D341Med (cell line): ENCODE measurements around the gene TEC.
"Not testable (repeated sequence)": the region's sequence is repeated elsewhere in the genome, so short reads cannot be mapped to it uniquely, and the experiment has no call there.

ENCODE experiments used
- DNase-seq: peaks from one replicate; pipeline ENCODE4 v3.0.0; 2012; ENCODE audit warnings: low spot score

Gene TEC

DNA sequence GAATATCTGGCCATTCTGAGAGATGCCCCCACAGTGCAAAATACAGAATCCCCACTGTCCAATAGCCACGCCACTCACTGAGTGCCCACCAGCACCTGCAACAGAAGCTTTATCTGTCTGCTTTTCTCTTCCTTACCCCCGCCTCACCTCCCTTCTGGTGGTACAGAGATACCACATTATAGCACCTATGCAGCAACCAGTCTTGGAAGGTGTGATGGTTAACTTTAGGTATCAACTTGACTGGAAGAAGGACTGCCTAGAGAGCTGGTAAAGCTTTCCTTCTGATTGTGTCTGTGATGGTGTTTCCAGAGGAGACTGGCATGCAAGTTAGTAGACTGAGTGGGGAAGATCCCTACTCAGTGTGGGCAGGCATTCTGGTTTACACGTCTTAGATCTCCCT is 73.8 kb downstream of the TEC start:
- DNase-seq = no peak

GRCh38 chr4:48195374-48195773 is 74.3 kb downstream of the TEC start:
- DNase-seq = no peak

DNA sequence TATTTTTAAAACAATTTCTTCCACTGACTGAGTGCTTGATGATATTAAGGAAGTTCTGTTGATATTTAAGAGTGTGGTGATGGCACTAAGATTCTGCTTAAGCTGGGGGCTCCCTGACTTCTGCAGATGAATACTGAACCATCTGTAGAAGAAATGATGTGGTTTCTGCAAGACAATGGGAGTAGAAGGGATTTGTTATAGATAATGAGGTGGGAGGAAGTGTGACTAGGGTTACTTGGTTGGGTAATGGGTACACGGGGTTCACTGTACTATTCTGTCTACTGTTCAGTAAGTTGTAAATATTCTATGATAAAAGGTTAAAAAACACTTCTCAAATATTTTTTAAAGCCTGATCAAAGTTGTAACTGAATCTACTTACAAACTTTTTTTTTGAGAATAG is 74.7 kb downstream of the TEC start:
- DNase-seq = no peak

- DNase-seq = no peak
These were observed 75.6 kb downstream of the TEC start for GRCh38 chr4:48193921-48194468.

DNA sequence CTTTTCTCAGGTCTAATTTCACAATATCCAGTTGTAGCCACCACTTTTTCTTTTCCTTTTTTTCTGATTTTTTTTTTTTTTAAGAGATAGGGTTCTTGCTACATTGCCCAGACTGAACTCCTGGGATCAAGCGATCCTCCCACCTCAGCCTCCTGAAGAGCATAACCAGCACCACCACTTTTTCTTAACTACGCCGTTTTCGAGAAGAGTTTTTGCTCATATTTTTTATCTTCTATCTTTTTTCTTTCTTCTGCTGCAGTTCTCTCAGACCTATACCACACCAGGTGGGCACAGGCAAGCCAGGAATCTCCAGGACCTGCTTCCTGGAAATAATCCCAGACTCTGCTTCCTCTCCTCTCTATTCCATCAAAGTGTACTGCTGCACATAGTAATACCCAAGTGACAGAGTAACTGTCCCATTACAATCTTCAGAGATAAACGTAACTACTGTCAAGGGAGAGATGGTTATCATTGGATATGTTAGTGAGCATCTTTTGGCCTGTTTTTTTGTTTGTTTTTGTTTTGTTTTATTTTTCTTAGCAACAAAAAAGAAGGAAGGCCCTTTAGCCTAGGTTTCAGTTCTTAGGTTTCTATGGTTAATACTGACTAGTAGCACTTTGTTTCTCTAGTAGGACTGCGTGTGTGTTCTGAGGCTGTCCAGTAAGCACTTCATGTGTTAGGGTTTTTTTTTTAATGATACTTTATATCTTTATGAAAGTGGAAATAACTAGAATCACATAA is 76.4 kb downstream of the TEC start:
- DNase-seq = no peak

GRCh38 chr4:48191758-48192157 is 77.9 kb downstream of the TEC start:
- no peak for DNase-seq

GRCh38 chr4:48190839-48191238 is 78.8 kb downstream of the TEC start:
- no peak for DNase-seq

DNA sequence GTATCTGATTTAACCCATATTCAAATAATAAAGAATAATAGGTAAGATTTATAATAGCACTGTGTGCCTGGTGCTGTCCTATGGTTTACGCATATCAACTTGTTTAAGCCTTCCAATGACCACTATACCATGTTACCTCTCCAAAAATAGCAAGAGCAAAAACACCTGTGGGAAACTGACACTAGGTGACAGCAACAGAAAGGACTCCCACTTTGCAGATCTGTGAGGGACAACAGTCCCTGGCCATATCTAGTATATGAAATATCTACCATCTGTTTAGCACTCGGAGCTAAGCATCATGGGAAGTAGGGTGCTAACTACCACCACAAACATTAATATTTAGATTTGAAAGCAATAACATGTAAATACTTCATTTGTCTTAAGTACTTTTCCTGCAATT is 79.9 kb downstream of the TEC start:
- no peak for DNase-seq

- DNase-seq = no peak
These were observed 81.2 kb downstream of the TEC start for GRCh38 chr4:48188390-48188789.

- DNase-seq = no peak
These were observed 81.8 kb downstream of the TEC start for GRCh38 chr4:48187813-48188212.

- DNase-seq = not testable (repeated sequence)
These were observed 82.6 kb downstream of the TEC start for GRCh38 chr4:48187066-48187465.

DNA sequence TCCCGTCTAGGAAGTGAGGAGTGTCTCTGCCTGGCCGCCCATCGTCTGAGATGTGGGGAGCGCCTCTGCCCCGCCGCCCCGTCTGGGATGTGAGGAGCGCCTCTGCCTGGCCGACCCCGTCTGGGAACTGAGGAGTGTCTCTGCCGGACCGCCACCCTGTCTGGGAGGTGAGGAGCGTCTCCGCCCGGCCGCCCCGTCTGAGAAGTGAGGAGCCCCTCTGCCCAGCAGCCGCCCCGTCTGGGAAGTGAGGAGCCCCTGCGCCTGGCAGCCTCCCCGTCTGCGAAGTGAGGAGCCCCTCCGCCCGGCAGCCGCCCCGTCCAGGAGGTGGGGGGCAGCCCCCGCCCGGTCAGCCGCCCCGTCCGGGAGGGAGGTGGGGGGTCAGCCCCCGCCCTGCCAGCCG is 83.2 kb downstream of the TEC start:
- DNase-seq = not testable (repeated sequence)

- no peak for DNase-seq
These were observed 84.8 kb downstream of the TEC start for GRCh38 chr4:48184882-48185281.

DNA sequence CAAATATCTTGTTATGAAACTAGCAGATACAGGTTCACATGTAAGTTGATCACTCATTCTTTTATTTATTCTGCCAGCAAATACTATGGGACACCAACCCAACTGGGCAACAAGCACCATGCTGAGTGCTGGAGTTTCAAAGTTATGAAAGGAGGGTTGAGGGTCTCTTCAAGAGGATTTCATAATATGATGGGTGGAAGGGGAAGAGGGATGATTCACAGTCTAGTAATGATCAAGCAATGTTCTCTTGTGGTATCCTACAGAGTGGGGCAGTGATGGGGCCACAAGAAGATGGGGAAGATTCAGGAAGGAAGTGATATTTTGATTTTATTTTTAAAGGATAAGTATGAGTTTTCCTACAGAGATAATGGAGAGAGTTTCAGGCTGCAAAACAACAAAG is 89.4 kb downstream of the TEC start:
- DNase-seq = no peak

- no peak for DNase-seq
These were observed 90.7 kb downstream of the TEC start for GRCh38 chr4:48178931-48179330.

- DNase-seq = no peak
These were observed 93.8 kb downstream of the TEC start for GRCh38 chr4:48175806-48176205.

GRCh38 chr4:48175328-48175727 is 94.3 kb downstream of the TEC start:
- no peak for DNase-seq

- DNase-seq = no peak
These were observed 96.3 kb downstream of the TEC start for GRCh38 chr4:48173056-48173991.

- no peak for DNase-seq
These were observed 97.0 kb downstream of the TEC start for GRCh38 chr4:48172651-48173050.

- no peak for DNase-seq
These were observed 100.0 kb downstream of the TEC start for GRCh38 chr4:48169636-48170035.

DNA sequence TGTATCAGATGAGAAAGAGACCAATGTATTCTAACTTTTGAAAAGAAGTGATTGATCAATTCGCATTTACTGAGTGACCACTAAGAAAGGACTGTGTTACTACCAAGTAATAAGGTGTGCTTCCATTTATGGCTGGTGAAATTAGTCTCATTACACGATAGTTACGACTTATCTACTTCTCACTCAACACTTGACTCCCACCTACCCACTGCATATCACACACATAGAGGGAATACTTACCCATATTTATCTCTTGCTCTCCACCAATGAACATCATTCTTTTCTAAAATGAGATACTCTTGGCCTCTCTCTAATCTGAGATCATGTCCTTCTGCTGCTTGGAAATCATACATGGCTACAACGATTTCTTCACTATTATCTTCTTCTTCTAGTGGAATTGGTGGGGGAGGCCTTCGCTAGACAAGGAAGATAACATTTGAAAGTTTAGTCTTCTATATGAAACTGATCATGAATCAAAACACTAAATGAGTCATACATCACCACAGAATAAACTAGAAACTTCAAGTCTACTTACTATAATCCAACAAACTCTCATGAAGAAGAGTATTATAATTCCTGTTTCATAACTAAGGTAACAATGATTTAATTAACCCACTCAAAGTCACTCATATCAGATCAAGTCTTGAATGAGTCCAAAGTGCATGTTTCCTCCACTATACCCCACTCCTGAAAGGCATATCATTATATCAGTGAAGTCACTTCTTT is 101.9 kb downstream of the TEC start:
- DNase-seq = no peak

GRCh38 chr4:48164561-48164960 is 105.1 kb downstream of the TEC start:
- DNase-seq = not testable (repeated sequence)
